Duodenal mucosa (tissue), 2 donors: ENCODE results near the gene UGT3A1.
"Not testable (repeated sequence)": the region's sequence is repeated elsewhere in the genome, so short reads cannot be mapped to it uniquely, and the experiment has no call there.

ENCODE experiments used
- H3K27ac ChIP-seq: one replicate; pipeline ENCODE4 v1.7.0; 2013; ENCODE audit warnings: low read depth, low read length
- H3K27me3 ChIP-seq, 2 donors: one replicate each; pipeline ENCODE4 v1.7.0; 2013; ENCODE audit warnings: low read length in 2 of 2, control low read depth in 1 of 2; ENCODE audit not compliant: insufficient read depth in 2 of 2, control insufficient read depth in 1 of 2
- H3K36me3 ChIP-seq, 2 donors: one replicate each; pipeline ENCODE4 v1.7.0; 2013; ENCODE audit warnings: low read length in 2 of 2, control low read depth in 1 of 2; ENCODE audit not compliant: insufficient read depth in 2 of 2, control insufficient read depth in 1 of 2
- H3K4me1 ChIP-seq, 2 donors: one replicate each; pipeline ENCODE4 v1.7.0; 2013; ENCODE audit warnings: low read length in 2 of 2, control low read depth in 1 of 2; ENCODE audit not compliant: insufficient read depth in 2 of 2, control insufficient read depth in 1 of 2
- H3K4me3 ChIP-seq, 2 donors: one replicate each; pipeline ENCODE4 v1.7.0; 2013; ENCODE audit warnings: low read length in 2 of 2, low read depth in 1 of 2
- H3K9ac ChIP-seq, 2 donors: one replicate each; pipeline ENCODE4 v1.7.0; 2013; ENCODE audit warnings: low read length in 2 of 2, low read depth in 1 of 2
- H3K9me3 ChIP-seq, 2 donors: one replicate each; pipeline ENCODE4 v1.7.0; 2013; ENCODE audit warnings: low read length in 2 of 2, control low read depth in 1 of 2; ENCODE audit not compliant: control insufficient read depth in 1 of 2

Gene UGT3A1

GRCh38 chr5:35990520-35990919 is 670 bp downstream of the UGT3A1 start:
- Histone ChIP-seq H3K27me3 (no peaks in the 10 kb centered on the region), H3K9me3 (no peaks in the 10 kb centered on the region), H3K4me1 (peaks cover 5 to 9% of the 10 kb centered on the region in 2 donors), H3K9ac (peak overlapping the region in 1 of 2 donors; percentile 14), H3K27ac (no peak overlapping the region), H3K4me3 (peak overlapping the region; percentile 48 to 65), H3K36me3 (no peaks in the 10 kb centered on the region)

- Histone ChIP-seq H3K27me3 (no peaks in the 10 kb centered on the region), H3K4me3 (no peak overlapping the region), H3K36me3 (no peaks in the 10 kb centered on the region), H3K4me1 (peaks cover 0 to 9% of the 10 kb centered on the region in 2 donors), H3K9me3 (no peaks in the 10 kb centered on the region), H3K27ac (no peak overlapping the region), H3K9ac (no peak overlapping the region)
These were observed 2.7 kb downstream of the UGT3A1 start for GRCh38 chr5:35988529-35988928.

- Histone ChIP-seq H3K27me3 (no peaks in the 10 kb centered on the region), H3K4me1 (peaks cover 0 to 9% of the 10 kb centered on the region in 2 donors), H3K36me3 (no peaks in the 10 kb centered on the region), H3K9ac (no peak overlapping the region), H3K27ac (no peak overlapping the region), H3K4me3 (no peak overlapping the region), H3K9me3 (no peaks in the 10 kb centered on the region)
These were observed 3.4 kb downstream of the UGT3A1 start for GRCh38 chr5:35987776-35988175.

- no peaks in the 10 kb centered on the region for H3K4me1 ChIP-seq
- no peaks in the 10 kb centered on the region for H3K36me3 ChIP-seq
- no peak overlapping the region for H3K9ac ChIP-seq
- H3K27me3 ChIP-seq = no peaks in the 10 kb centered on the region
- no peak overlapping the region for H3K4me3 ChIP-seq
- H3K27ac ChIP-seq = no peak overlapping the region
- peaks cover 9 to 11% of the 10 kb centered on the region in 2 donors for H3K9me3 ChIP-seq
These were observed 11.5 kb downstream of the UGT3A1 start for GRCh38 chr5:35979715-35980114.

GRCh38 chr5:35976859-35977258 is 14.3 kb downstream of the UGT3A1 start:
- not testable (repeated sequence) for H3K4me3 ChIP-seq, H3K27me3 ChIP-seq, H3K4me1 ChIP-seq, H3K9me3 ChIP-seq, H3K27ac ChIP-seq, H3K36me3 ChIP-seq, H3K9ac ChIP-seq

GRCh38 chr5:35974570-35974969 is 16.6 kb downstream of the UGT3A1 start:
- H3K4me3 ChIP-seq = no peak overlapping the region
- no peaks in the 10 kb centered on the region for H3K9me3 ChIP-seq
- H3K36me3 ChIP-seq = no peaks in the 10 kb centered on the region
- H3K27ac ChIP-seq = no peak overlapping the region
- H3K4me1 ChIP-seq = peaks cover 0 to 6% of the 10 kb centered on the region in 2 donors
- H3K9ac ChIP-seq = no peak overlapping the region
- H3K27me3 ChIP-seq = no peaks in the 10 kb centered on the region

- H3K36me3 ChIP-seq = no peaks in the 10 kb centered on the region
- no peaks in the 10 kb centered on the region for H3K9me3 ChIP-seq
- no peaks in the 10 kb centered on the region for H3K27me3 ChIP-seq
- peaks cover 0 to 6% of the 10 kb centered on the region in 2 donors for H3K4me1 ChIP-seq
- no peak overlapping the region for H3K27ac ChIP-seq
- H3K9ac ChIP-seq = no peak overlapping the region
- H3K4me3 ChIP-seq = no peak overlapping the region
These were observed 19.3 kb downstream of the UGT3A1 start for GRCh38 chr5:35971878-35972210.

- Histone ChIP-seq H3K4me1 (peaks cover 0 to 6% of the 10 kb centered on the region in 2 donors), H3K27ac (no peak overlapping the region), H3K9ac (no peak overlapping the region)
These were observed 19.9 kb downstream of the UGT3A1 start for GRCh38 chr5:35971186-35971877.

GRCh38 chr5:35963381-35963843 is 27.8 kb downstream of the UGT3A1 start:
- no peaks in the 10 kb centered on the region for H3K9me3 ChIP-seq
- no peak overlapping the region for H3K9ac ChIP-seq
- H3K27me3 ChIP-seq = no peaks in the 10 kb centered on the region
- H3K36me3 ChIP-seq = no peaks in the 10 kb centered on the region
- H3K27ac ChIP-seq = no peak overlapping the region
- no peak overlapping the region for H3K4me3 ChIP-seq
- no peaks in the 10 kb centered on the region for H3K4me1 ChIP-seq

More at GRCh38 chr5:35971186-35971877, 19.9 kb downstream of the UGT3A1 start:
- no peaks in the 10 kb centered on the region for H3K27me3 ChIP-seq
- H3K9me3 ChIP-seq = no peaks in the 10 kb centered on the region
- H3K4me3 ChIP-seq = no peak overlapping the region
- H3K36me3 ChIP-seq = no peaks in the 10 kb centered on the region

GRCh38 chr5:35960328-35960727 is 30.9 kb downstream of the UGT3A1 start:
- no peak overlapping the region for H3K4me3 ChIP-seq
- H3K9me3 ChIP-seq = no peaks in the 10 kb centered on the region
- H3K27ac ChIP-seq = no peak overlapping the region
- H3K36me3 ChIP-seq = no peaks in the 10 kb centered on the region
- H3K9ac ChIP-seq = no peak overlapping the region
- H3K27me3 ChIP-seq = no peaks in the 10 kb centered on the region
- H3K4me1 ChIP-seq = no peaks in the 10 kb centered on the region
